HFF-Myc (cell line): ENCODE data around the gene PCDHGB4.
A peak's percentile ranks its signal among the peaks of the same experiment; 100 is the strongest.
"Not testable (repeated sequence)": the region's sequence is repeated elsewhere in the genome, so short reads cannot be mapped to it uniquely, and the experiment has no call there.

Experiments used
- DNase-seq: peaks from one replicate; pipeline ENCODE4 v3.0.0-alpha.2; 2011; ENCODE audit warnings: low read depth; ENCODE audit errors: extremely low read depth
- H3K4me3 ChIP-seq: replicated peaks from 2 replicates; pipeline ENCODE4 v1.5.1; 2011; ENCODE audit warnings: low read depth, mild to moderate bottlenecking, control low read depth, low read length
- TF ChIP-seq, protein P1 (sequence below): IDR thresholded peaks from 2 replicates; pipeline ENCODE4 v1.5.1; 2012; ENCODE audit warnings: mild to moderate bottlenecking, low read depth, low read length, control low read depth; ENCODE audit errors: missing control alignments

PCDHGB4 gene

GRCh38 chr5:141345327-141345726 lies 42.2 kb upstream of the PCDHGB4 start:
- no peak overlapping the region for H3K4me3 ChIP-seq
- TF ChIP-seq, protein P1, sequence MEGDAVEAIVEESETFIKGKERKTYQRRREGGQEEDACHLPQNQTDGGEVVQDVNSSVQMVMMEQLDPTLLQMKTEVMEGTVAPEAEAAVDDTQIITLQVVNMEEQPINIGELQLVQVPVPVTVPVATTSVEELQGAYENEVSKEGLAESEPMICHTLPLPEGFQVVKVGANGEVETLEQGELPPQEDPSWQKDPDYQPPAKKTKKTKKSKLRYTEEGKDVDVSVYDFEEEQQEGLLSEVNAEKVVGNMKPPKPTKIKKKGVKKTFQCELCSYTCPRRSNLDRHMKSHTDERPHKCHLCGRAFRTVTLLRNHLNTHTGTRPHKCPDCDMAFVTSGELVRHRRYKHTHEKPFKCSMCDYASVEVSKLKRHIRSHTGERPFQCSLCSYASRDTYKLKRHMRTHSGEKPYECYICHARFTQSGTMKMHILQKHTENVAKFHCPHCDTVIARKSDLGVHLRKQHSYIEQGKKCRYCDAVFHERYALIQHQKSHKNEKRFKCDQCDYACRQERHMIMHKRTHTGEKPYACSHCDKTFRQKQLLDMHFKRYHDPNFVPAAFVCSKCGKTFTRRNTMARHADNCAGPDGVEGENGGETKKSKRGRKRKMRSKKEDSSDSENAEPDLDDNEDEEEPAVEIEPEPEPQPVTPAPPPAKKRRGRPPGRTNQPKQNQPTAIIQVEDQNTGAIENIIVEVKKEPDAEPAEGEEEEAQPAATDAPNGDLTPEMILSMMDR, result peak; percentile 3
- no peak for DNase-seq

DNA sequence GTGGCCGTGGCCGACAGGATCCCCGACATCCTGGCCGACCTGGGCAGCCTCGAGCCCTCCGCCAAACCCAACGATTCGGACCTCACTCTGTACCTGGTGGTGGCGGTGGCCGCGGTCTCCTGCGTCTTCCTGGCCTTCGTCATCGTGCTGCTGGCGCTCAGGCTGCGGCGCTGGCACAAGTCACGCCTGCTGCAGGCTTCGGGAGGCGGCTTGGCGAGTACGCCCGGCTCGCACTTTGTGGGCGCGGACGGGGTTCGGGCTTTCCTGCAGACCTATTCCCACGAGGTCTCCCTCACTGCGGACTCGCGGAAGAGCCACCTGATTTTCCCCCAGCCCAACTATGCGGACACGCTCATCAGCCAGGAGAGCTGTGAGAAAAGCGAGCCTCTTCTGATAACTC lies 41.5 kb upstream of the PCDHGB4 start:
- DNase-seq, H3K4me3 ChIP-seq: not testable (repeated sequence)

DNA sequence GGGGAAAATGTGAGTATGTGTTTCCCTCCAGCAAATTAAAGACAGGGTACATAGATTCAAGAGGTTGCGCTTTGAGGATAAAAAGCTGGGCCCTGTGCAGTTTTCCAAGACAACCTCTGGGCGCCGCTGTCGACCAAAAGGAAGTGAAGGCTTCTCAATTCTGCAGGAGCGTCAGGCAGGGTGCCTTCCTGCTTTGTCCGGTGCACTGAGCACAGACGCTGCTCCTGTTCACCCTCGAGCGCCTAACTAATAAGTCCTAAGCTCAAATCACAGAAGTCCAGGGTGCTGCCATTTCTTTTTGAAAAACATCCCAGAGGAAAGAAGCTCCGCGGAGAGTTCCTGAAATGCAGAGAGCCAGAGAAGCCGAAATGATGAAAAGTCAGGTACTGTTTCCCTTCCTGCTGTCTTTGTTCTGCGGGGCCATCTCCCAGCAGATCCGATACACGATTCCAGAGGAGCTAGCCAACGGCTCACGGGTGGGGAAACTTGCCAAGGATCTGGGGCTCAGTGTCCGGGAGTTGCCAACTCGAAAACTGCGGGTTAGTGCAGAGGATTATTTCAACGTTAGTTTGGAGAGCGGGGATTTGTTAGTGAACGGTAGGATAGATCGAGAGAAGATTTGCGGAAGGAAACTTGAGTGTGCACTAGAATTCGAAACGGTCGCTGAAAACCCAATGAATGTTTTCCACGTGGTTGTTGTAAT lies 37.4 kb upstream of the PCDHGB4 start, which contains the start of gene PCDHGB1:
PCDHGB1 (plus strand) TSS at position 183 of the 703 bp plus-strand sequence; CDS start at position 345, 162 bp downstream.
- DNase-seq, result no peak
- TF ChIP-seq, protein P1, result peak; percentile 52
- H3K4me3 ChIP-seq, result 0 out of 2 replicates have a peak within 1 kb of the TSS, but pooled peaks have one; percentile 0

GRCh38 chr5:141351591-141351990 lies 35.9 kb upstream of the PCDHGB4 start:
- H3K4me3 ChIP-seq, result no peak overlapping the region
- TF ChIP-seq, protein P1, result no peak
- no peak for DNase-seq

DNA sequence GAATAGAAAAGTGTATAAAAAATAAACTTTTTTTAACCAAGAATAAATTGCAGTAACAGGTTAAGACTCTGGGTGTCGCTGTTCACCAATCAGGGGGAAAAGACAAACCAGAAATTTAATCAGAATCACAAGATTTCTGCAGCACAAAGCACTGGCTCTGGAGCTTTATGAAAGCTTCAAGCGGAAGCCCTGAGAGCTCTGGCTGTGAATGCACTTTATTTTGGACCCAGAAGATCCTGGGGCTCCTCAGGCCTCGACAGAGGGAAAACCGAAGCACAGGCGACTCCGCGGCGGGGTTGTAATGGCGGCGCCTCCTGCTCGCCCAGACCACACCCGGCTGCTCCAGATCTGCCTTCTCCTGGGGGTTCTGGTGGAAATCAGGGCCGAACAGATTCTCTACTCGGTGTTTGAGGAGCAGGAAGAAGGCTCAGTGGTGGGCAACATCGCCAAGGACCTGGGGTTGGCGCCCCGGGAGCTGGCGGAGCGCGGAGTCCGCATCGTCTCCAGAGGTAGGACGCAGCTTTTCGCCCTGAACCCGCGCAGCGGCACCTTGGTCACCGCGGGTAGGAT lies 32.5 kb upstream of the PCDHGB4 start, which contains the start of gene PCDHGA4:
PCDHGA4 (plus strand) TSS at position 122 of the 570 bp plus-strand sequence; CDS start at position 209, 87 bp downstream.
- DNase-seq, result no peak
- H3K4me3 ChIP-seq, result no peak within 1 kb of the TSS; the same call in 1 of the 2 replicates
- TF ChIP-seq, protein P1, result peak; percentile 36

DNA sequence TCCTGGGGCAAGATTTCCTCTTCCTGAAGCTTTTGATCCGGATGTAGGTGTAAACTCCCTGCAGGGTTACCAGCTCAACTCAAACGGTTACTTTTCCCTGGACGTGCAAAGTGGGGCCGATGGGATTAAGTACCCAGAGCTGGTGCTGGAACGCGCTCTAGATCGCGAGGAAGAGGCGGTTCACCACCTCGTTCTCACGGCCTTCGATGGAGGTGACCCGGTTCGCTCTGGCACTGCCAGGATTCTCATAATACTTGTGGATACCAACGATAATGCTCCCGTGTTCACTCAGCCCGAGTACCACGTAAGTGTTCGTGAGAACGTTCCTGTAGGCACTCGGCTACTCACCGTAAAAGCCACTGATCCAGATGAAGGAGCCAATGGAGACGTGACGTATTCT lies 31.9 kb upstream of the PCDHGB4 start:
- DNase-seq, result no peak
- H3K4me3 ChIP-seq, result no peak overlapping the region
- TF ChIP-seq, protein P1, result no peak

GRCh38 chr5:141356133-141356532 lies 31.4 kb upstream of the PCDHGB4 start:
- TF ChIP-seq, protein P1, result no peak
- no peak for DNase-seq
- H3K4me3 ChIP-seq, result no peak overlapping the region
